OCI-M2 (cell line): ENCODE measurements around the gene RALY.

Experiments used
- DNase-seq: peaks from one replicate; lab custom pipeline; 2025; ENCODE audit not compliant: unreplicated experiment; lab: John Stamatoyannopoulos, UW

The RALY gene

DNA sequence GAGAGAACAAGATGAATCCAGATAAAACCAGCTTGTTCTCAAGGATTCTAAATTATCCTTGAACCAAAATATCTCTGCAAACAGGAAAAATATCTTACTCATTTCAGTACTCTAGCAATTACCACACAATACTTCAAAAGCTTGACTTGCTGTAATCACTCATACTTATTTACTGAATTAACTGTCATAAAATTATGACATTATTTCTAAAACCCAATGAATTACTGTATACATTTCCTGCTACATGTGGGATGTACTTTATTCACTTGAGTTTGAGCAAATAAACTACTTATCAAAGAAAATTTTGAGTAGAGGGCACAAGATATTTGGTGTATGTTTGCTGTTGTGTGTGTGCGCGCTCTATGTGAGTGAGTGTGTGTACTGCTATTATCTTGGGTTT, 108.6 kb downstream of the RALY start:
- DNase-seq = no peak

DNA sequence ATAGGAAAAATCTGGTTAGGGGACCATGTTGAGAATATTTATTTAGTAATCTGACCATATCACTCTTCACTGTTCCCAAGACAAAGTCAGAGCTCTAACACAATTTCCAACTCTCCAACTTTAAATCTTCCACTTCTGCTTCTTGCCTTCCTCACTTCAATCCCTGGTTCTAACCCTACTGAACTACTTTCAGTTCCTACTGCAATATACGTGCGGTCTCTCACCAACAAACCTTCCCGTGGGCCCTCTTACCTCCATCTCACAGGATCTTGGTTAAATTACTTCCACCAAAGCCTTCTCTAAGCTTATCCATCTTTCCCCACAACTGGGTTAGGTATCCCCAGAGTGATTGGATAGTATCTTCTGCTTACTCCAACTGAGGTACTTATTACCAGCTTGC, 110.3 kb downstream of the RALY start:
- no peak for DNase-seq

DNA sequence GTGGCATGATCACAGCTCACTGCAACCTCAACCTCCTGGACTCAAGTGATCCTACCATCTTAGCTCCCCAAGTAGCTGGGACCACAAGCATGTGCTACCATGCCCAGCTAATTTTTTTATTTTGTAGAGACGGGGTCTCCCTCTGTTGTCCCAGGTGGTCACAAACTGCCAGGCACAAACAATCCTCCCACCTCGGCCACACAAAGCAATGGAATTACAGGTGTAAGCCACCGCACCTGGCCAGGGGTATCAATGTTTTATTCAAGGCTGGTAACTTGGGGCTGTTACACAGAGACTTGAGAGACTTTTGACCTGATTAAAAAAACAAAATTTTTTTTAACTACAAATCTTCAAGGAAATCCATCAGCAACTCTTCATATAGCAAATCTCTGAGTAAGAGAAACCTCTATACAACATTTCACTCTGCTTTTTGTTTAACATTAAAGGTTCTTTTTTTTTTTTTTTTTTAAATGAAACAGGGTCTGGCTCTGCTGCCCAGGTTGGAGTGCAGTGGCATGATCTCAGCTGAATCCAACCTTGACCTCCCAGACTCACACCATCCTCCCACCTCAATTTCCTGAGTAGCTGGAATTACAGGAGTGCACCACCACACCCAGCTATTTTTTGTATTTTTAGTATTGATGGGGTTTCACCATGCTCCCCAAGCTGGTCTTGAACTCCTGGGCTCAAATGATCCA, 112.4 kb downstream of the RALY start:
- no peak for DNase-seq

DNA sequence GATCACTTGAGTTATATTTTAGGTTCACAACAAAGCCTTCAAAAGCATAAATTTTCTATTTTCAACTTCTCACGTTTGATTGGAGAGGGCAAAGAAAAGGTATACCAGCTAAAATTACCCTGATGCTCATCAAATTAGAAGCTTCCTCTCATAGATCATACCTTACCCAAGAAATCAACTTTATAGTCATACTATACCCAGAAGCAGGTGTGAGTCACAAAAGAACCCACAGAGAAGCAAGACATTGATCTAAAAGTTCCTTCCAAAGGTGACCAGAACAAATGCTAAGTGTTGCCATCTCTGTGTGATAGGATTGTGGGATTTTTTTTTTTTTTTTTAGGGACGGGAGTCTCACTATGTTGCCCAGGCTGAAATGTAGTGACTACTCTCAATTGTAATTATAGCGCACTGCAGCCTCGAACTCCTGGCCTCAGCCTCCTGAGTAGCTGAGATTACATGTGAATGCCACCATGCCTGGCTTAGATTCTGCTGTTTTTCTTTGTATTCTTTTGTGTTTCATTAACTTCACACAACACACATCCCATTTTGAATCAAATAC, 115.0 kb downstream of the RALY start:
- no peak for DNase-seq

DNA sequence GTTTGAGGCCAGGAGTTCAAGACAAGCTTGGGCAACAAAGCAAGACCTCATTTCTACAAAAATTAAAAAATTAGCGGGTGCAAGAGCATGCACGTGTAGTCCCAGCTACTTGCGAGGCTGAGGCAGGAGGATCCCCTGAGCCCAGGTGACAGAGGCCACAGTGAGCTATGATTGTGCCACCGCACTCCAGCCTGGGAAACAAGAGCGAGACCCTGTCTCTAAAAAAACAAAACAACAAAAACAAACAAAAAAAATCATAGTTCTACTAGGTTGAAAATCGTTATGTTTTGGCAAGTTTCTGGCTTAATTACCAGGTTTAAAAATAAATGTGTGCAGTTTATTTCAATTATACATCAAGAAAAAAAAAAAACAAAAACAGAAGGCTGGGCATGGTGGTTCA, 115.7 kb downstream of the RALY start:
- no peak for DNase-seq

DNA sequence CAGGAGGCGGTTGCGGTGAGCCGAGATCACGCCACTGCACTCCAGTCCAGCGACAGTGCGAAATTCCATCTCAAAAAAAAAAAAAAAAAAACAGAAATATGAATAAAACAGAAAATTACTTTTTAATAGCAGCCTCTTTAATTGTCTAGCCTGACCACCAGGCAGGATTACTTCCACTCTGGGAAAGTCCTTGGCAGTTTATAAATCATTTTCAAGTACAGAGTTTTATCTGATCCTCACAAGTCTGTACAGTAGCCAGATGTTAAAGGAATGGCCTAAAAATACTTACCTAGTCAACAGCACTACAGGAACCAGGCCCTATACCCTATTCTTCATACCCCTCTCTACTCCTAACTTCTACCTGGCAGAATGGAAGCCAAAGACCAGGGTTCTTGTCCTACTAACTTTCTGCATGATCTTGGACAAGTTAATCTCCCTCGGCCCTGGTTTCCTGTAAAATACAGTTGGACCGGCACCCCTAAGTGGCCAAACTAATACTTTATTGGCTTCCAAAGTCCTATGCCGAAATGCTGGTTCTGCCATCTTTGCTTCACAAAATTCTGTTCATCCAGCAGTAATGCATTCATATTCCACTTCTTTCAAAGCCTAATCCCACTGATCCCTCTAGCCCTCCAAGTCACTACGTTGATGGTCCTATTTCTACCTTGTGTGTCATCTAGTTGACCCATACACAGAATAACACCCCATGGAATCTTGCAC, 116.5 kb downstream of the RALY start:
- DNase-seq = no peak

DNA sequence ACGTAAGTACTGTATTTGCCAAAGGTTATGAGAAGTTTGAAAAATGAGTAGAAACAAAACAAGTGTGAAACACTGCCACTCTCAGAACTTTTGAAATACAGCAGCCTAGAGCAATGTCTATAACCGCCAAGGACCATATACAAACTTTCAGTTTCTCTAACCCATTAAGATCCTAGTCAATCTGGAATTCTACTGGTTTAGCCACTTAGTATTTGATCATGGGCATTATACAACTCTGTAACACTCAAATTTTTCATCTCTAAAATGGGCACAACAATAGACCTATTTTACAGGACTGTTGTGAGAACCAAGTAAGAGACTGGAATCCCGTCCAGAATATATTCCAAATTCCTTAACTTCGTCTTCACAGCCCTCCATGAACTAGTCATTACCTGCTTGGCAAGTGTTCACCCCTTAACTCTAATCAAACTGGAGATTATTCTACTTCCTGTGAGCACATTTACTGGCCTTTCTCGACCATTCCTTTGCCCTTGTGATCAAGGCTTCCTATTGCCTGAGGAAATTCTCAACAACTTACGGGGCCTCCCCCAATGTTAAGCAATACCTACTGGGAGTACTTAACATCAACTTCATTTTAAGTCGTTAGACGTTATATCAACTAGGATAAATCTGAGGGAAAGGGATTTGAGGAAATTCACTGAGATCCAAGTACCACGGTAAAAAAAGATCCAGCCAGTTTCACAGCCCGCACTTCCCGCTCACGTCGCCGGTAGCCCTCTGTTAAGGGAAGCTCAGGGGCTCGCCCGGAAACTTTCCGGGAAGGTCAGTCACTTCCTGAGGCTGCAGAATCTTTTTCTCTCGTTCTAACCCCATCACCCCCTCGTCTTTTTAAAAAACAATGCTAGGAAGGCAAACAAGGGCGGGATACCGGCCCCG, 117.3 kb downstream of the RALY start:
- DNase-seq = no peak

DNA sequence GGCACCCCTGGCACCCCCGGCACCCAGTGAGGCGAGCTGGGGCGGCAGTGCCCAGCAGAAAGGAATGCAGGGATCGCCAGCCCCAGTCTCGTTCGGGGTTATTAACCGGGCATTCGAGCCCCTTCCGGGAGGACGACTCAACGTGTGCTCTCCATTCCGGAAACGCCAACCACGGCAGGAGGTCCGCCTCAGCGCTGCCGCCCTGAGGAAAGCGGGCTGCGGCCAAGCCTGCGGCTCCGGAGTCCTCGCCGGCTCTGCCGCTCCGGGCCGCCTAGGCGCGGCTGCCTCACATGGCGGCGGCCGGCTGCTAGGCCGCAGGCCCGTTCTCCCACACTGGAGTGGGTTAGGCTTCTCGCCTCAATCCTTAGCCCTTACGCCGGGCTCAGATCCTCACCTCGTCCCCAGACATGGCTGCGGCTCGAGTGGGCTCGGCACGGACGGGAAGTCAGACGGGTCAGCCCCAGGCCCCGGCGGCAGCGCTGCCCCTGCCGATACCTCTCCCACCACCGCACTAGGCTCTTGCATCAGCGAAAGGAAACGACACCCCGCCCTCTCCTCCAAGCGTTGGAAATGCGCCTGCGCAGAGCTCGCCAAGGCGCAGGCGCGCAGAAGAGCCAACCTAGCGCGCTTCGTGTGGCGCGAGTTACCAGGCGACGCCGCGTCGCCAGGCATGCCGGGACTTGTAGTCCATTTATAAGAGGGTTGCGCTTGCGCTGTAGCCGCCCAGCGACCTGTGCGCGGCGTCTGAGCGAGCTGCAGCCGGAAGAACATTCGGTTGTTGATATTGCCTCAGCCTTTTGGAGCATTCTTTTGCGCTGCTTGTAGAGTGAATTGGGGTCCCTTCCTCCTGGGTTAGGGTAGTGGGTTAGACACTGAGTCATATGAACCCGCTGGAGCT, 118.2 kb downstream of the RALY start, which contains the start of gene EIF2S2:
Gene EIF2S2 (minus strand): TSS at position 542 of the 898 bp plus-strand sequence. CDS start 133 bp downstream, at position 409.
- DNase-seq = peak; percentile 90

DNA sequence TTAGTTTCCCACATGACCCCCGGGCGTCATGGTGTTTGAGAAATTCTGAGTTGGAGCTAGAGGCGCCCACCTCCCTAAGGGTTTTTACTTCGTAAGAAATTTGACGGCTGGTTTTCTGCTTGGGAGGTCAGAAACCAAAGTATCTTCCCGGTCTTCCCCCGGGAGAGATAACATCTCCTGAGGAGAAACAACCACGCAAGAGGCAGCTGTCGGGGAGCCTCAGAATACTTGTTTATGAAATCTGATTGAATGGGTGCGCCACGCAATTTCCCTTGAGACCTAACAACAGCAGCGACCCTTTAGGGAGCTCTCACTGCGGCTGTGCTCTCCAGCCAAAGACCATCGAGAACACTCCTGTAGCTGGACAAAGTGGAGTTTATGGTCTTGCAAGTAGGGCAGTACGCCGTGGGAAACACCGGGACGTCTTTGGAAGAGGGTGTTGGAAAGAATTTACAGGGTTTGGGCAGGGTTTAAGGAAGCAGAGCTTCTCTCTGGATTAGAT, 118.9 kb downstream of the RALY start:
- no peak for DNase-seq

DNA sequence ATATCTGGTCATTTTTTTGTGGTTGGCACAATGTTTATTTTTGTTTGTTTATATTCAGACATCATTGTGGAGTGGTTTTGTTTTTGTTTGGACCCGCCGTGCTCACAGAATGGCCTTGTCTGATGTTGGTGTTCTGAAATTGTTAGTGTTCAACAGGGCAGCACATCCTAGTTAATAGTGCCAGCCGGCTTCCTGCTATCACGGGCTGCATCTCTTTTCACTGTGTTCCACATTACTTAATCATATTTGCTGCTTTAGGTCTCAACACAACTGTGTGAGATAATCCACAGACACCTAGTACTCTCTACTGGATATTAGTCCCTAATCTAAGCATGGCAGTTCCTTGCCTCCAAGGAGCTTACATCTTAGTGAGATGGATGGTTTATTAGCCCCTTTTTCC, 121.1 kb downstream of the RALY start:
- no peak for DNase-seq

DNA sequence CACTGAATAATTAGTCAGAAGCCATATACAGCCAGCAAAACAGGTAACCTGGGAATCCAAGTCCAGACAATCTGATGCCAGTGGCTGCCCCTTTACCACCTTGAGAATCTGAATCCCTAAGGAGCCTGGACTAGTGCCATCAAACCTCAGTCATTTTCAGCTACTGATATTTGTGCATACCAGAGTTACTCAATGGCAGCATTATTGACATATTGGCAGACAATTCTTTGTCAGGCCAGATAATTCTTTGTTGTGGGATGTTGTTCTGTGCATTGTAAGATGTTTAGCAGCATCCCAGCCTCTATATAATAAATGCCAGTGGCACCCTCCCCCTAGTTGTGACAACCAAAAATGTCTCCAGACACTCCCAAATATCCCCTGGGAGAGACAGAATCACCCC, 121.5 kb downstream of the RALY start:
- no peak for DNase-seq

DNA sequence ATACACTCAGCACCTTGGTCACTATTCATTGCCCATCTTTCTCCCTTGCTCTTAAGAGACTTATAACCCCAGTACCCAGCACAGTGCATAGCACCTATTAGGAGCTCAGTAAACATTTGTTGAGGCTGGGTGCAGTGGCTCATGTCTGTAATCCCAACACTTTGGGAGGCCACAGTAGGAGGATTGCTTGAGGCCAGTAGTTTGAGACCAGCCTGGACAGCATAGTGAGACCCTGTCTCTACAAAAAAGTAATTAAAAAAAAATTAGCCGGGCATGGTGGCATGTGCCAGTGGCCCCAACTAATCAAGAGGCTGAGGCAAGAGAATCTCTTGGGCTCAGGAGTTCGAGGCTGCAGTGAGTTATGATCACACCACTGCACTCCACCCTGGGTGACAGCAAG, 126.5 kb downstream of the RALY start:
- DNase-seq = no peak

DNA sequence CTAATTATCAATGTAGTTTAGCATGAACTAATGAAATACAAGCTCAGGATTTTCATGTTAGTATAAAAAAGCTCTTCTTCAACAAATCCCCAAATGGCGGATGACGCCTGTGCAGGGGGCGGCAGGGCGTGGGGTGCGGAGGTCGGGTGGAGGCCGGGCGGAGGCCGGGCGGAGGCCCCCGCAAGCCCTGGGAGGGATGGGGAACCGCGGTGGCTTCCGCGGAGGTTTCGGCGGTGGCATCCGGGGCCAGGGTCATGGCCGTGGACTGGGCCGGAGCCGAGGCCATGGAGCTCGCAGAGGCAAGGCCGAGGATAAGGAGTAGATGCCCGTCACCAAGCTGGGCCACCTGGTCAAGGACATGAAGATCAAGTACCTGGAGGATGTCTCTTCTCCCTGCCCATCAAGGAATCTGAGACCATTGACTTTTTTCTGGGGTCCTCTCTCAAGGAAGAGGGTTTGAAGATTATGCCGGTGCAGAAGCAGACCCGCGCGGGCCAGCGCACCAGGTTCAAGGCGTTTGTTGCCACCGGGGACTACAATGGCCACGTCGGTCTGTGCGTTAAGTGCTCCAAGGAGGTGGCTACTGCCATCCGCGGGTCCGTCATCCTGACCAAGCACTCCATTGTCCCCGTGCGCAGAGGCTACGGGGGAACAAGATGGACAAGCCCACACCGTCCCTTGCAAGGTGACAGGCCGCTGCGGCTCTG, 128.7 kb downstream of the RALY start:
- no peak for DNase-seq

DNA sequence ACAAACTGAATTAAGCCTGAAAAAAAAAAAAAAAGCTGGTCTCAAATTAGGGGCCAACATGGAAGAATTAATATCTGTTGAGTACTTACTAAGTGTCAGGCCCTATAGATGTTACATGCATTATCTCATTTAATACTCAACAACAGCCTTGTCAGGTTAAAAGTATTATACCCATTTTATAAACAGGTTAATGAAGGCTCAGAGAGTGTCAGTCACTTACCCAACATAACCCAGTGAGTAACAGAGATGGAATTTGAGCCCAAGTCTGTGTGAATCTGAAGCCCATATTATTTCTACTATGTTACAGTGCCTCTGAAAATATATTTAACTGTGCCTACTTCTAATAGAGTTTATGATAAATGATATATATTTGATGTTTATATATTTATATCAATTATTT, 129.6 kb downstream of the RALY start:
- no peak for DNase-seq

DNA sequence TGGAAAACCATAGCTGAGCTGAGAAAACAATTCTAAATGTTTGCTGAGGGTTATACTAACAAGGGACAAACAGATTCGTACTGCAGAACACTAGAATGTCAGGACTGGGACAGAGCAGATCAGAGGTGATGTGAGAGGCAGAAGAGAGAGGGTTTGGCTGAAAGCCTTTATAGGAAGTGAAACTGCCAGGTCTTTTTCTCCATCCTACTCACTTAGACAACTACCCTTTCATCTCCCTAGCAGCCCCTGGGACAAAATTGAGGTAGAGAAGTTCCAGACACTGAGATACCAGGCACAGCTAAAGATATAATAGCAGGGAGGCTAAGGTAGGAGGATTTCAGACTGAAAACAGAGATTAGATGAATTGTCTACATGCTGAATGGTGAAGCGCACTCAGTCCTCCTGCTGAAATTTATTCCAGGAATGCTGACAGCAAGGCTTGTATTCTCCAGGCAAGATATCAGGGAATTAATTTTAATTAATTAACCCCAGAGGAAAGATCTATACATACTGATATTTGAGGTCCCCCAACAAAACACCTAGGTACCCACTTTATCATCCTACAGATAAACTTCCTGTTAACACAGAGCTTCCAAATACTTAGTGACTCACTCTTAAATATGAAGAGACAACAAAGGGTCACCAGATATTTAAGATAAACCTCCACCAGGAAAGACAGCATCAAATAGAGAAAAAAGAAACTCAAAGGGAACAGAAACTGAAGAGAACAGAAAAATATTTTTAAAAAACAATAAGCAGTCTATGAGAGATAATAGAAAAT, 130.9 kb downstream of the RALY start:
- DNase-seq = no peak

DNA sequence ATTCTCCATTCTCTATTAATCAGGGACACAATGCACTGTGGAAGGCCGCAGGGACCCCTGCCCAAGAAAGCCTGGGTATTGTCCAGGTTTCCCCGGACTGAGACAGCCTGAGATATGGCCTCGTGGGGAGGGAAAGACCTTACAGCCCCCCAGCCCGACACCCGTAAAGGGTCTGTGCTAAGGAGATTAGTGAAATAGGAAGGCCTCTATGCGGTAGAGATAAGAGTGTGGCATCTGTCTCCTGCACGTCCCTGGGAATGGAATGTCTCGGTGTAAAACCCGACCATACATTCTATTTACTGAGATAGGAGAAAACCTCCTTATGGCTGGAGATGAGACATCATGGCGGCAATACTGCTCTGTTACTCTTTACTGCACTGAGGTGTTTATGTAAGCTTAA, 134.1 kb downstream of the RALY start:
- peak; percentile 56 for DNase-seq

DNA sequence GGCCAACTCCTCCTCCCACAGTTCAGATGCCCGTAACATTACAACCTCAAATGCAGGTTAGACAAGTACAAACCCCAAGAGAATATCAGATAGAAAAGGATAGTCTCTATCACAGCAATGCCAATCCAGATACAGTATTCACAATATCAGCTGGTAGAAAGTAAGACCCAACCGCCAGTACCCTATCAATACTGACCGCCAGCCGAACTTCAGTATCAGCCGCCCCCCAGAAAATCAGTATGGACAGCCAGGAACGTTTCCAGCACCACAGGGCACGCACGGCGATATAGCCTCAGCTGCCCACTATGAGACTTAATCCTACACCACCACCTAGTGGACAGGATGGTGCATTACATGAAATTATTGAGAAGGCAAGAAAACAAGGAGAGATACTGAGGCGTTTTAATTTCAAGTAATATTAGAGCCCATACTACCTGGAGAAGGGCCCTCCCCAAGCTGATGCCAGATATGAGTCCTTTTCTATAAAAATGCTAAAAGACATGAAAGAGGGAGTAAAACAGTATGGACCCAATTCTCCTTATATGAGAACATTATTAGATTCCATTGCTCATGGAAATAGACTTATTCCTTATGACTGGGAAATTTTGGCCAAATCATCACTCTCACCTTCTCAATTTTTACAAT, 135.9 kb downstream of the RALY start:
- peak; percentile 49 for DNase-seq

DNA sequence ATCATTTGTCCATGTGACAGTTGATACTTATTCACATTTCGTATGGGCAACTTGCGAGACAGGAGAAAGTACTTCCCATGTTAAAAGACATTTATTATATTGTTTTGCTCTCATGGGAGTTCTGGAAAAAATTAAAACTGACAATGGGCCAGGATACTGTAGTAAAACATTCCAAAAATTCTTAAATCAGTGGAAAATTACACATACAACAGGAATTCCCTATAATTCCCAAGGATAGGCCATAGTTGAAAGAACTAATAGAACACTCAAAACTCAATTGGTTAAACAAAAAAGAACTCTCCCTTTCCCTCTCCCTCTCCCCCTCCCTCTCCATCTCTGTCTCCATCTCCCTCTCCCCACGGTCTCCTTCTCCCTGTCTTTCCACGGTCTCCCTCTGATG, 137.8 kb downstream of the RALY start:
- DNase-seq = no peak
